Activated CD8-positive, alpha-beta memory T cell treated with anti-CD3 and anti-CD28 coated beads for 4 hours (primary cell): ENCODE results near the gene NPNT.
"Not testable (repeated sequence)": the region's sequence is repeated elsewhere in the genome, so short reads cannot be mapped to it uniquely, and the experiment has no call there.

Source experiments
- DNase-seq, 2 donors: peaks; one replicate each; pipeline ENCODE4 v3.0.0-alpha.2; 2020; ENCODE audit warnings: low read depth in 2 of 2

The NPNT gene

GRCh38 chr4:105894660-105895582 is at the start of gene NPNT:
Gene NPNT (plus strand): TSS chr4:105895471. CDS start chr4:105895653, 182 bp downstream.
- DNase-seq = no peak

DNA sequence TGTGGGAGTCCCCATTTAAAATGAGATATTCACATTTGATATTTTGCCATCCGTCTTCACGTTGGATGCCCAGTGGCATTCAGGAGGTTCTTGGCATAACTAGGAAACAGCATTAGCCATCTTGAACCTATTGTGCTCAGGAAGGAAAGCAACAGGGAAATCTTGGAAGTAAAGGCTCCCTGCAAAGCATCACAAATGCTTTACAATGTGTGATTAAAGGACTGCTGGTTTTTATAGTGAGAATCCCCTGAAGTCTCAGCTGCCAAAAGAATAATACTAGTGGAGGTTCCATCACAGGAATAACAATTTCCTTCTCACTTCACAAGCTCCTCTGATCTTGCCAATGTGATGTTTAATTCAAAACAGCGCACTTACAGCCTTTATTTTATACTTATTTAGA is 49.7 kb upstream of the NPNT start:
- DNase-seq = no peak

- not testable (repeated sequence) for DNase-seq
Measured at GRCh38 chr4:105848359-105848758, 46.9 kb upstream of the NPNT start.

- DNase-seq = no peak
Measured at GRCh38 chr4:105851196-105851595, 44.1 kb upstream of the NPNT start.

DNA sequence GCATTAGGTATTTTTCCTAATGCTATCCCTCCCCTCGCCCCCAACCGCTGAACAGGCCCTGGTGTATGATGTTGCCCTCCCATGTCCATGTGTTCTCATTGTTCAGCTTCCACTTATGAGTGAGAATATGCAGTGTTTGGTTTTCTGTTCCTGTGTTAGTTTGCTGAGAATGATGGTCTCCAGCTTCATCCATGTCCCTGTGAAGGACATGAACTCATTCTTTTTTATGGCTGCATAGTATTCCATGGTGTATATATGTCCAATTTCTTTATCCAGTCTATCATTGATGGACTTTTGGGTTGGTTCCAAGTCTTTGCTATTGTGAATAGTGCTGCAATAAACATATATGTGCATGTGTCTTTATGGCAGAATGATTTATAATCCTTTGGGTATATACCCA is 43.0 kb upstream of the NPNT start:
- DNase-seq = not testable (repeated sequence)

- DNase-seq = no peak
Measured at GRCh38 chr4:105858466-105859040, 36.7 kb upstream of the NPNT start.

DNA sequence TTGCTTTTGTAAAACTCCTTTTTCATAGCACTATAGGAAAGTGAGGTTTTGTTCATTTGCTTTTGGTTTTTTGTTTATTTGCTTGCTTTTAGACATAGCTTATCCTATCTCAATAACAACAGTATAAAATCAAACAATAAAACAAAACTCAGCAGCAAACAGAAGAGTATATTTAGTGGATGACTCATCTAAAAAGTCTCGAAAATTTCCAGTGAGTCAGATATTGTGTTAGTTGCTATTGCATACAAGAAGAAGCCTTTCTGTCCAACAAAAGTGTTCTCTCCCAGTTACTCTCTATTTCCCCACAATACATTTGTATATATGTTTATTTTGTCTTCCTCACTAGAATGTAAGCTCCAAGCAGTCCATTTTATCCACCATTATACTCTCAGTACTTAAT is 36.0 kb upstream of the NPNT start:
- no peak for DNase-seq

DNA sequence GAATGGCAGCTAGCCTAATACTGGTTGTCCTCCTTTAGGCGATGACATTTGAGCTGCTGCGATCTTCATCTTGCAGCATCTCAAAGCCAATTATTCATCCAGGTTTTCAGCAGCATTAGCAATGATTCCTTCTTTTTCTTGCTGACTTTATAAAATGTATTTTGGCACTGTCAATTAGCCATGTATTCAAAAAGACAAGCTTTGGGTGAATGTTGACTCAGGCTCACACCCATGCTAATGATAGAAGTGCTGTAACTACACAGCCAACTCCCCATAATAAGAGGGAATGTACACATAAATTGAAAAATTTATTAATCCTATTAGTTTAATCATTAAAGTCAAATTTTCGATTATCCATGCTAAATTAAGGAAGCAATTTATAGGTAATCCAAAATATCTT is 24.3 kb upstream of the NPNT start:
- no peak for DNase-seq

DNA sequence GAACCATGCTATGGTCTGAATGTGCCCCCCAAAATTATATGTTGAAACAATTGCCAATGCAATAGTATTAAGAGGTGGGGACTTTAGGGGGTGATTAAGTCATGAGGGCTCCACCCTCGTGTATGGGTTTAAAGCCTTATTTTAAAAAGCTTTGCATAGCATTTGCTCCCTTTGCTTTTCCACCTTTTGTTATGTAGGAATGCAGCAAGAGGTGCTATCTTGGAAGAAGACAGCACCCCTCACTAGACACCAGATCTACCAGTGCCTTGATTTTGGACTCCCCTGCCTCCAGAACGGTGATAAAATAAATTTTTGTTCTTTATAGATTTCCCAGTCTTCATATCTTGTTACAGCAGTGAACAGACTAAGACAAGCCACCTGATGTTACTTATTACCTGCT is 23.3 kb upstream of the NPNT start:
- no peak for DNase-seq

GRCh38 chr4:105875233-105875632 is 20.0 kb upstream of the NPNT start:
- DNase-seq = no peak

- no peak for DNase-seq
Measured at GRCh38 chr4:105878668-105879067, 16.6 kb upstream of the NPNT start.

GRCh38 chr4:105887508-105887907 is 7.8 kb upstream of the NPNT start:
- DNase-seq = no peak

DNA sequence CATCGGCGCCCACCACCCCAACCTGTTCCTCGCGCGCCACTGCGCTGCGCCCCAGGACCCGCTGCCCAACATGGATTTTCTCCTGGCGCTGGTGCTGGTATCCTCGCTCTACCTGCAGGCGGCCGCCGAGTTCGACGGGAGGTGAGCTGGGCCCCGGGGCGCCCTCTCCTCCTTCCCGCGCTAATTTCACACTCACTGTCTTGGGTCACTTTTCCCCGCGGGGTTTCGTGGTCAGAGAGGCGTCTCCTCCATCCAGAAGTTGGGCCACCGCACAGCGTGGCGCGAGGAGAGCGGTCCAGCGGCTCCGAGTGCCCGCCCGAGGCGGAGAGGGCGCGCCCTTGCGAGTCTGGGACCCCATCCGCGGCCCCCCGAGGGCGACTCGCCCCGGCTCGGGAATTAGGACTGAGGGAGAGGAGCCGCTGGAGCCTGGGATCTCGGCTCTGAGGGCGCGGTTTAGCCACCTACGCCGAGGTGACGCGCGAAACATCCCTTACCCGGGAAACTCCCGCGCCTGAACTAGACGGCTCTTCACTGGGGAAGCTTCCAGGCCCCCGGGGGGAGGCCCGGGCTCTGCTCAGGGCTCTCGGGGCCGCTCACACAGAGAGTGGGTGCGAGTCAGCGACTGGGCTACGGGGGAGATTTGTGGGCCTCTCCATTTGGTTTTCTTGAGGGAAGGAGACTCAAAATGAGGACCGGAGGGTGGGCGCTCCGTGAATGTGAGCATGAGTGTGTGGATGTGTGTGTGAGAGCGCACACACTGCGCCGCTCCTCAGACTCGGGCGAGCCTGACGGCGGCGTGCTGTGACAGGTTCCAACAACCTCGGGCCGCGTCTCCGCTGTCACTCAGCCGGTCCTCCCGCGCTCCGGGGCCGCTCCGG is 551 bp downstream of the NPNT start:
- no peak for DNase-seq

DNA sequence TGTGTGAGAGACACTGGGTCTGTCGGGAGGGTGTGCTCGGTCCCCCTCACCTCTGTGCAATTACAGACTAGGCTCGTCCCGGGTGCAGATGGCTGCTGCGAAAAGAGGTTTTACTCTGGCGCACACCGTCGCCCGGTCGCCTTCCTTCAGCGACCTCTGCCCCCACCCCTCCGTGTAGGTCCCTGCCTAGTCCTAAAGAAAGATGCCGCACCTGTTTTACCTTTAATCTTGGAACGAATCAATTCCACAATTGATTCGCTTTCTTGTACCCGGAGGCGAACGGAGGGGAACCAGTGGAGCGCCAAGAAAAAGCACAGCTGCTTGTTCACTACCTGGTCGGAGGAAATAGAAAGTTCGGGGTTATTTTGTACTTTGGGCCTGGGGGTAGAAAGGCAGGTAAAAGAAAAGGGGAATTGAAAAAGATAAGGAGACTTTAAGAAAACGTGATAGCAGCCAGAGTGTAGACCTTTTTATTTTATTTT is 1.2 kb downstream of the NPNT start:
- no peak for DNase-seq

GRCh38 chr4:105896984-105897775 is 1.9 kb downstream of the NPNT start:
- DNase-seq = no peak

DNA sequence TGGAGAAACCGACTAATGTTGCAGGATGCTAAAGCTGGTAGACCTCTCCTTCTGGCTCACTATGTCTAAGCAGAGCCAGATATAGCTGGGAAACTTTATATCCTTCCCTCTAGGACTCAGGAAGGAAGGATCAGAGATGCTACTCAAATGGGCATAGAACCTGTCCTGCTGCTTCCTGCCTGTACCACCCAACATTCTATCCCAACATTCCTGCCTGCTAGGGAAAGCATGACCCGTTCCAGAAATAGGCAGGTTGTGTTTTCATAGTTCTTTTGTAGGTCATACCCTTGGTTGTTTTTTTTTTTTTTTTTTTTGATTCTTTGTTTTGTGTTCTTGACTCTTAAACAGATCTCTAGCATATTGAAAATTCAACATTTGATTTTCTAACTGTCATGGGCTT is 5.3 kb downstream of the NPNT start:
- no peak for DNase-seq

DNA sequence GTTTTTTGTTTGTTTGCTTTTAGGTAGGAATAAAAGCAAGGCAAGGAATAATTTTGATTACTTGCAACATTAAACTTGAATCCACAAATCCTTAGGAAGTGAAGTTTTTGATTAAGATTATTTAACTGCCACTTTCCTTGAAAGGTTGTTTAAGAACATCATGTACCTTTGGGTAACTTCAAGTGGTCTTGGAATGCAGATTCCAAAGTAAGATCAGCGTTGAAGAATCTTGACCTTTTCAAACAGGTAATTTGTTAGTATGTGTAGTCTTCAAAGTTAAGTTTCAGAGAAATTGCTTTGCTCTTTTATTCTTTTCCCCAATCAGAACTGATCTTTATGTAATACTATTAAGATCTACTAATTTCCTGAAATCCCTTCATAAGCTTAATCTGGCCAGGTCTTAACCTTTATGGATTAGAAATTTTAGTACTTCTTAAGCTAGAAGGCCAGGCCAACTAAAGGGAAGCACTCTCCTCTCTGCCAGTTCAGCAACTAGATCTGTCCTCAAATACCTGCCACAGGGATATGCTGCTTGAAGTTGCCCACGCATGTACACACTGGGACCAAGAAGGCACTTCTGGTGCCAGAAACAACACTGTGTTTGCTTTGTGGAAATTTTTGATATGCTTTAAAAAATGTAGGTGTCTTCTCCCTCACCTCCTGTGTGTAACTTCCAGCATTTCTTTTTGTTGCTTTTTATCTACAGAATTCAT is 7.4 kb downstream of the NPNT start:
- no peak for DNase-seq

GRCh38 chr4:105909787-105910281 is 14.6 kb downstream of the NPNT start:
- no peak for DNase-seq

DNA sequence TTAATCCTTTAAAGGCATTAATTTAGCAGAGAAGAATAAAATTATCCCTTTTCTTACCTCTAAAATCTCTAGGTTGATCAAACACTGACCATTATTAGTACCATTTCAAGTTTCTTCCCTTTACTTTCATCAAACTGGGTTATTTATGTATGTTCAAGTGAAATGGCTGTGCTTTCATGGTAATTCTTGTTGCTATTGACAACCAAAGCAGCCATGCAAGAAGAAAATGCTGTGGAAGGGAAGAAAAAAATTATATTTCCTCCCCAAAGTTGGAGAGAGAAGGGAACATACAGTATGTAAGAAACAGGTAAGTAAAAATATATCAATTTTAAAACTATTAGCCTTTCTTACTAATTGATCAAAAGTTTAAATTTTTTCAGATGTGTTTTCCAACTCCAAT is 16.2 kb downstream of the NPNT start:
- no peak for DNase-seq

DNA sequence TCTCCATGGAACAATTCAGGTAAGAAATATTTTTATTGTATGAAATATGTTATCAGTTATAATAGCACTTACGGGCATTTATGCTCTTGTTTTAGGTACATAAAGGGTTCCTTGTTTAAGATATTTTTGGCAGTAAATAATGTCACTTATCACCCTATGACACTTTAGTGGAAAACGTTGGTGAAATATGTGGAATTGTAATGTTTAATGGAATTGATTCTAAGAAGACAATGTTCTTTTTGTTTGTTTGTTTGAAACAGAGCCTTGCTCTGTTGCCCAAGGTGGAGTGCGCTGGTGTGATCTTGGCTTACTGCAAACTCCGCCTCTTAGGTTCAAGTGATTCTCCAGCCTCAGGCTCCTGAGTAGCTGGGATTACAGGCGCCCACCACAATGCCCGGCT is 17.4 kb downstream of the NPNT start:
- DNase-seq = no peak
